ENCODE measurements around the gene ZCCHC14.

- TF ChIP-seq EZH2 (IDR thresholded peaks at IDR 0.05; ENCODE audit: borderline replicate concordance), result no peak
- no peak for TF ChIP-seq CTCF (IDR thresholded peaks at IDR 0.05; ENCODE audit: poor library complexity)
Measured at GRCh38 chr16:87437327-87437726, 55.5 kb downstream of the ZCCHC14 start.

All from hepatocyte (in vitro differentiated cells).